K562 (cell line): ENCODE measurements around the gene PIGX. TPM values are rescaled to one million over a fixed set of nuclear protein-coding genes. Genes with fewer than 3 reads are reported as not detected.

ENCODE experiments used
- ATAC-seq: fragments of 200-7000 bp; cut with Tn5 transposase; 3 replicates; pipeline ENCODE4 v1.9.1; 2020; ENCODE audit warnings: moderate library complexity
- BruUV-seq: library from RNA; stranded (reverse); fragments of 400-500 nt; replicated peaks from 2 replicates; lab custom pipeline; 2021; lab: Mats Ljungman, UMichigan
- CTCF ChIA-PET: fragments of 300-600 bp; formaldehyde crosslinking; extraction: SDS; loops from one replicate; lab custom pipeline; 2021; ENCODE audit warnings: low intra/inter-chr PET ratio; lab: Yijun Ruan, JAX
- POLR2A ChIA-PET: fragments of 300-600, 350-650 bp; sonication (Branson Sonifier 250); formaldehyde crosslinking; extraction: SDS; loops from one replicate; lab custom pipeline; 2021; ENCODE audit warnings: antibody characterized with exemption, inconsistent platforms; lab: Yijun Ruan, JAX
- DNase-seq, 4 experiments: peaks; one replicate each; pipeline versions ENCODE4 v3.0.0 to v3.0.0-alpha.2; 2011 to 2018; ENCODE audit warnings: low spot score in 3 of 4, mixed read lengths in 3 of 4; ENCODE audit errors: extremely low read depth in 1 of 4
- FAIRE-seq: peaks from 2 replicates; lab custom pipeline; 2011; peaks lifted over from hg19 to GRCh38; lab: Jason Lieb, UNC
- H2AFZ ChIP-seq: 2 replicates; pipeline ENCODE4 v1.6.0; 2011; ENCODE audit warnings: low read depth, low read length, control low read depth, inconsistent platforms
- H3K27ac ChIP-seq: fragments of 200-600 bp; 3 replicates; pipeline ENCODE4 v1.8.0; 2011; ENCODE audit warnings: low read depth, mild to moderate bottlenecking, control low read depth, inconsistent platforms, low read length, moderate library complexity, mixed read lengths; ENCODE audit errors: extremely low read depth
- H3K27me3 ChIP-seq, 2 experiments: fragments of 300-600 bp in 1 of 2; 2 replicates in 1 of 2; 3 replicates in 1 of 2; pipeline versions ENCODE4 v1.6.0 to v1.8.0; 2011; ENCODE audit warnings: inconsistent platforms in 2 of 2, low read length in 2 of 2, mild to moderate bottlenecking in 1 of 2, mixed read lengths in 1 of 2, moderate library complexity in 1 of 2; ENCODE audit not compliant: control insufficient read depth in 2 of 2, insufficient read depth in 2 of 2
- H3K36me3 ChIP-seq: fragments of 300-600 bp; 3 replicates; pipeline ENCODE4 v1.8.0; 2011; ENCODE audit warnings: mild to moderate bottlenecking, low read length, inconsistent platforms; ENCODE audit not compliant: control insufficient read depth, insufficient read depth
- H3K4me1 ChIP-seq, 2 experiments: fragments of 200-600 bp in 1 of 2; replicated peaks in 1 of 2; 2 replicates in 1 of 2; 3 replicates in 1 of 2; pipeline versions ENCODE4 v1.5.1 to v1.8.0; 2011; ENCODE audit warnings: inconsistent platforms in 2 of 2, low read length in 2 of 2, mild to moderate bottlenecking in 1 of 2, mixed read lengths in 1 of 2, moderate library complexity in 1 of 2; ENCODE audit not compliant: control insufficient read depth in 2 of 2, insufficient read depth in 2 of 2
- H3K4me2 ChIP-seq: 2 replicates; pipeline ENCODE4 v1.6.1; 2011; ENCODE audit warnings: low read length, control low read depth, inconsistent platforms, mixed read lengths; ENCODE audit not compliant: insufficient read depth
- H3K4me3 ChIP-seq: fragments of 200-600 bp; sonication (generic), shearing (Covaris generic); 2 replicates; pipeline ENCODE4 v1.5.1; 2016; ENCODE audit warnings: control low read depth, inconsistent platforms
- H3K79me2 ChIP-seq: fragments of 200-600 bp; 3 replicates; pipeline ENCODE4 v1.8.0; 2011; ENCODE audit warnings: low read length, inconsistent platforms; ENCODE audit not compliant: control insufficient read depth, insufficient read depth
- H3K9ac ChIP-seq, 2 experiments: 2 replicates each; pipeline versions ENCODE4 v1.6.0 to v1.6.1; 2011; ENCODE audit warnings: low read depth in 2 of 2, low read length in 2 of 2, control low read depth in 1 of 2, inconsistent platforms in 1 of 2, mild to moderate bottlenecking in 1 of 2, mixed read lengths in 1 of 2; ENCODE audit not compliant: insufficient read depth in 1 of 2
- H3K9me1 ChIP-seq: one replicate; pipeline ENCODE4 v1.6.0; 2011; ENCODE audit warnings: inconsistent platforms, mild to moderate bottlenecking, low read length, moderate library complexity; ENCODE audit not compliant: control insufficient read depth, insufficient read depth
- H3K9me3 ChIP-seq: replicated peaks from 2 replicates; pipeline ENCODE4 v1.5.1; 2011; ENCODE audit warnings: low read depth, low read length, inconsistent platforms; ENCODE audit not compliant: control insufficient read depth, insufficient read depth
- H4K20me1 ChIP-seq: replicated peaks from 2 replicates; pipeline ENCODE4 v1.6.1; 2011; ENCODE audit warnings: low read length, inconsistent platforms, mixed read lengths; ENCODE audit not compliant: control insufficient read depth, insufficient read depth
- AFF1 ChIP-seq, 2 experiments: fragments of 450-650 bp; IDR thresholded peaks; 2 replicates each; pipeline ENCODE4 v1.6.1; 2018; ENCODE audit warnings: mild to moderate bottlenecking in 2 of 2, low read depth in 1 of 2; ENCODE audit not compliant: partially characterized antibody in 2 of 2
- E2F3 ChIP-seq: fragments of 250-450 bp; sonication (Bioruptor Pico); IDR thresholded peaks from 2 replicates; pipeline ENCODE4 v1.4.0; 2020; ENCODE audit warnings: mild to moderate bottlenecking
- KDM4B ChIP-seq, 2 experiments: fragments of 450-650 bp in 1 of 2; sonication (generic) in 1 of 2; IDR thresholded peaks; 2 replicates each; pipeline ENCODE4 v1.6.1; 2016 to 2017; ENCODE audit warnings: borderline replicate concordance in 2 of 2, antibody characterized with exemption in 1 of 2, low read depth in 1 of 2, mild to moderate bottlenecking in 1 of 2
- MTA1 ChIP-seq: fragments of 450-650 bp; IDR thresholded peaks from 2 replicates; pipeline ENCODE4 v1.6.1; 2017; ENCODE audit warnings: borderline replicate concordance
- NFIX ChIP-seq: fragments of 250-450 bp; sonication (Bioruptor Pico); IDR thresholded peaks from 2 replicates; pipeline ENCODE4 v1.4.0; 2020; ENCODE audit warnings: low read depth, mild to moderate bottlenecking, moderate library complexity
- SP1 ChIP-seq: sonication (generic); formaldehyde crosslinking; IDR thresholded peaks from 2 replicates; pipeline ENCODE4 v1.8.1; 2022; ENCODE audit warnings: mild to moderate bottlenecking, missing genetic modification reagents
- TCF7 ChIP-seq: sonication (generic); IDR thresholded peaks from 2 replicates; pipeline ENCODE4 v1.6.1; 2016; ENCODE audit warnings: antibody characterized with exemption, borderline replicate concordance
- TOE1 ChIP-seq, 2 experiments: fragments of 450-650 bp in 1 of 2; sonication (generic) in 1 of 2; formaldehyde crosslinking in 1 of 2; IDR thresholded peaks; 2 replicates each; pipeline versions ENCODE4 v1.7.1 to v1.8.0; 2016 to 2022; ENCODE audit warnings: borderline replicate concordance in 2 of 2, mild to moderate bottlenecking in 2 of 2, antibody characterized with exemption in 1 of 2, inconsistent platforms in 1 of 2, low read depth in 1 of 2, missing genetic modification reagents in 1 of 2, moderate library complexity in 1 of 2
- ZNF134 ChIP-seq: fragments of 250-450 bp; sonication (Bioruptor Pico); conservative IDR thresholded peaks from 2 replicates; pipeline ENCODE4 v1.4.0; 2020
- WGBS: fragments of 100-300 bp; shearing (Covaris generic); methylation state at CpG from one replicate; pipeline ENCODE4 v1.1.6; 2016; ENCODE audit warnings: low coverage, mixed read lengths; ENCODE audit not compliant: insufficient coverage; ENCODE audit errors: missing lambda C conversion rate; 5-methylcytosine and 5-hydroxymethylcytosine counted together
- in situ Hi-C: fragments of 300-500 bp; cut with MboI; formaldehyde crosslinking; loops from 4 replicates; pipeline ENCODE4 v1.15.0; 2018; ENCODE audit warnings: inconsistent platforms, mixed read lengths
- intact Hi-C: fragments of 100-400 bp; cut with micrococcal nuclease; formaldehyde crosslinking; loops from 2 replicates; pipeline ENCODE4 v1.14.2; 2022
- polyA plus RNA-seq, 8 experiments: library from polyadenylated mRNA; depleted of rRNA in 4 of 8; stranded (reverse) in 5 of 8; unstranded in 3 of 8; fragments of >200 nt; fragmentation: Nextera tagmentation in 2 of 8; fragmentation: Illumina TruSeq in 1 of 8; extraction: Ambion mirVana in 2 of 8; extraction: Trizol in 1 of 8; gene quantifications; 2 replicates each; pipeline versions ENCODE4 v1.2.1 to v1.2.3, GENCODE V29; 2011 to 2014; ENCODE audit warnings: inconsistent platforms in 1 of 8, missing spikeins in 1 of 8
- total RNA-seq, 7 experiments: library from RNA; depleted of rRNA in 6 of 7; stranded (reverse); fragments of >200 nt in 6 of 7; fragmentation: Illumina TruSeq in 2 of 7; extraction: Trizol in 2 of 7; gene quantifications; 2 replicates each; pipeline versions ENCODE4 v1.2.1 to v1.2.3, GENCODE V29; 2011 to 2021; ENCODE audit warnings: low replicate concordance in 1 of 7
- TF ChIP-seq, protein P1 (sequence below): fragments of 450-650 bp; IDR thresholded peaks from 2 replicates; pipeline ENCODE4 v1.6.1; 2018; ENCODE audit warnings: mild to moderate bottlenecking, low read depth; ENCODE audit not compliant: partially characterized antibody

The PIGX gene
- total and polyA plus RNA-seq, 9 of the 15 experiments (the other 6 are each of a cell fraction or from before 2014, with no cell fraction given) = 3.7 to 36.3 (median 26.9) TPM

- in situ Hi-C loops = no loop called here
- TF ChIP-seq SP1 (CRISPR knock-in tag) (no peak), KDM4B (IDR thresholded peaks at IDR 0.05; ENCODE audit: borderline replicate concordance in 2 of 2, low read depth in 1 of 2) (no peak), AFF1 (IDR thresholded peaks at IDR 0.05; ENCODE audit: low read depth in 1 of 2, partially characterized antibody in 2 of 2) (no peak), NFIX (CRISPR knock-in tag) (no peak), MTA1 (no peak), E2F3 (CRISPR knock-in tag) (no peak), TCF7 (no peak), ZNF134 (CRISPR knock-in tag) (no peak), TOE1 (IDR thresholded peaks at IDR 0.05; ENCODE audit: borderline replicate concordance) (no peak), TOE1 (CRISPR knock-in tag; IDR thresholded peaks at IDR 0.05; ENCODE audit: borderline replicate concordance, low read depth) (no peak)
- TF ChIP-seq, protein P1, sequence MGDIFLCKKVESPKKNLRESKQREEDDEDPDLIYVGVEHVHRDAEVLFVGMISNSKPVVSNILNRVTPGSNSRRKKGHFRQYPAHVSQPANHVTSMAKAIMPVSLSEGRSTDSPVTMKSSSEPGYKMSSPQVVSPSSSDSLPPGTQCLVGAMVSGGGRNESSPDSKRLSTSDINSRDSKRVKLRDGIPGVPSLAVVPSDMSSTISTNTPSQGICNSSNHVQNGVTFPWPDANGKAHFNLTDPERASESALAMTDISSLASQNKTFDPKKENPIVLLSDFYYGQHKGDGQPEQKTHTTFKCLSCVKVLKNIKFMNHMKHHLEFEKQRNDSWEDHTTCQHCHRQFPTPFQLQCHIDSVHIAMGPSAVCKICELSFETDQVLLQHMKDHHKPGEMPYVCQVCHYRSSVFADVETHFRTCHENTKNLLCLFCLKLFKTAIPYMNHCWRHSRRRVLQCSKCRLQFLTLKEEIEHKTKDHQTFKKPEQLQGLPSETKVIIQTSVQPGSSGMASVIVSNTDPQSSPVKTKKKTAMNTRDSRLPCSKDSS = no peak
Measured at GRCh38 chr3:196691386-196691785, 20.8 kb upstream of the PIGX start.

More at GRCh38 chr3:196691386-196691785, 20.8 kb upstream of the PIGX start:
- Histone ChIP-seq H3K36me3 (no peaks in the 10 kb centered on the region), H3K27me3 (no peaks in the 10 kb centered on the region), H3K79me2 (no peaks in the 10 kb centered on the region), H3K27ac (no peak overlapping the region), H3K9ac (no peak overlapping the region), H3K4me3 (no peak overlapping the region), H3K4me1 (peaks cover 6 to 9% of the 10 kb centered on the region in 2 experiments; a peak in 4 of 5 replicates), H4K20me1 (no peaks in the 10 kb centered on the region), H3K9me3 (0 out of 2 replicates have a peak, but pooled peaks cover 2% of the 10 kb centered on the region), H3K9me1 (no peaks in the 10 kb centered on the region), H3K4me2 (no peak overlapping the region), H2AFZ (peak overlapping the region; percentile 9; the same call in 1 of the 2 replicates)
- DNase-seq = no peak
- ChIA-PET CTCF (no interaction called here), POLR2A (interaction anchor here (0.6 to 1.2 kb wide), 2 partner anchors 14 to 82 kb away, joined by 3 to 4 read pairs; no protein-coding TSS in a partner anchor)
- no TSS peak for BruUV-seq
- WGBS = 17% methylated on average over 6 of the region's 8 CpGs
- intact Hi-C loops = no loop called here
- FAIRE-seq = no peak
- ATAC-seq = no peak
